Testis (tissue), 3 donors: Measurements from ENCODE around the gene PTER. TPM values are rescaled to one million over a fixed set of nuclear protein-coding genes. Genes with fewer than 3 reads are reported as not detected.

Source experiments
- DNase-seq: peaks from one replicate; pipeline ENCODE4 v3.0.0-alpha.2; 2019
- H3K27ac ChIP-seq, 2 donors: fragments of 200-600 bp; sonication (generic); one replicate each; pipeline ENCODE4 v1.5.1; 2019
- H3K27me3 ChIP-seq: fragments of 200-600 bp; sonication (generic); one replicate; pipeline ENCODE4 v1.5.1; 2019
- H3K36me3 ChIP-seq: fragments of 200-600 bp; sonication (generic); one replicate; pipeline ENCODE4 v1.5.1; 2017; ENCODE audit warnings: low read depth; ENCODE audit errors: missing control alignments
- H3K4me1 ChIP-seq: fragments of 200-600 bp; sonication (generic); one replicate; pipeline ENCODE4 v1.5.1; 2019
- H3K4me3 ChIP-seq, 2 donors: fragments of 200-600 bp; sonication (generic); one replicate each; pipeline ENCODE4 v1.5.1; 2017 to 2019
- H3K9me3 ChIP-seq: fragments of 200-600 bp; sonication (generic); one replicate; pipeline ENCODE4 v1.5.1; 2017
- CTCF ChIP-seq, 3 experiments: fragments of 450-650 bp in 2 of 3; fragments of 200-600 bp in 1 of 3; sonication (generic) in 1 of 3; IDR thresholded peaks; one replicate each; pipeline ENCODE4 v1.5.1; 2016 to 2019; ENCODE audit warnings: antibody characterized with exemption in 3 of 3, mild to moderate bottlenecking in 2 of 3, moderate library complexity in 1 of 3
- POLR2A ChIP-seq: fragments of 450-650 bp; IDR thresholded peaks from one replicate; pipeline ENCODE4 v1.6.1; 2017; ENCODE audit warnings: antibody characterized with exemption, mild to moderate bottlenecking, moderate library complexity
- WGBS, 2 donors: methylation state at CpG; one replicate each; pipeline ENCODE4 v1.1.5; 2018; 5-methylcytosine and 5-hydroxymethylcytosine counted together
- intact Hi-C: fragments of 100-400 bp; cut with DNase I; formaldehyde crosslinking; loops from one replicate; pipeline ENCODE4 v1.15.1; 2023; ENCODE audit warnings: low total_unique reads
- polyA plus RNA-seq: library from polyadenylated mRNA; stranded (reverse); fragments of 350-450 nt; fragmentation: Illumina TruSeq; extraction: RNeasy Lipid Tissue Mini Kit (QIAGEN cat#74804); gene quantifications from one replicate; pipeline ENCODE4 v1.2.3, GENCODE V29; 2014; ENCODE audit warnings: low read depth, low replicate concordance; ENCODE audit not compliant: insufficient read depth
- small RNA-seq, 2 donors: library from RNA; depleted of rRNA; stranded (forward); fragments of <200 nt; gene quantifications; one replicate each; pipeline ENCODE3, GENCODE V24; 2016
- total RNA-seq, 2 donors: library from RNA; depleted of rRNA; stranded (reverse); fragments of >200 nt; gene quantifications; one replicate each; pipeline ENCODE4 v1.2.3, GENCODE V29; 2016

PTER gene
- total and polyA plus RNA-seq, 3 donors from 2014 or later, result 3.7 to 5.8 (median 4.2) TPM

- Histone ChIP-seq H3K4me1 (no peaks in the 10 kb centered on the region), H3K36me3 (no peaks in the 10 kb centered on the region), H3K9me3 (no peaks in the 10 kb centered on the region), H3K4me3 (no peak overlapping the region), H3K27ac (no peak overlapping the region), H3K27me3 (no peaks in the 10 kb centered on the region)
- intact Hi-C loops, result no loop called here
- DNase-seq, result no peak
- TF ChIP-seq CTCF (IDR thresholded peaks at IDR 0.05) (no peak), POLR2A (no peak)
- WGBS, 2 donors, result 78 to 81% methylated on average over 4 of the region's 4 CpGs
These were observed 111.2 kb downstream of the PTER start for GRCh38 chr10:16547973-16548372.

- Histone ChIP-seq H3K9me3 (no peaks in the 10 kb centered on the region), H3K4me3 (no peak overlapping the region), H3K27me3 (no peaks in the 10 kb centered on the region), H3K36me3 (no peaks in the 10 kb centered on the region), H3K27ac (no peak overlapping the region), H3K4me1 (no peaks in the 10 kb centered on the region)
- TF ChIP-seq CTCF (IDR thresholded peaks at IDR 0.05), result no peak
- no peak for TF ChIP-seq POLR2A
- no peak for DNase-seq
- intact Hi-C loops, result no loop called here
- 81 to 90% methylated on average over 5 of the region's 5 CpGs for WGBS, 2 donors
These were observed 122.5 kb downstream of the PTER start for GRCh38 chr10:16559236-16559773.

- Histone ChIP-seq H3K4me3 (no peak overlapping the region), H3K9me3 (no peaks in the 10 kb centered on the region), H3K36me3 (no peaks in the 10 kb centered on the region), H3K27ac (no peak overlapping the region), H3K27me3 (no peaks in the 10 kb centered on the region), H3K4me1 (no peaks in the 10 kb centered on the region)
- TF ChIP-seq CTCF (IDR thresholded peaks at IDR 0.05) (no peak), POLR2A (no peak)
- intact Hi-C loops, result no loop called here
- 85 to 89% methylated on average over 6 of the region's 6 CpGs for WGBS, 2 donors
- no peak for DNase-seq
These were observed 126.1 kb downstream of the PTER start for GRCh38 chr10:16562891-16563290.

Small RNAs within 50 kb of the gene (small RNA-seq; reads per million reads assigned to genes)
- 0 reads per million in 2 donors for gene RNU2-18P

Other genes starting within 250 kb of the PTER start
- under 1 TPM; 0.16 to 0.25 TPM for gene C1QL3, start 84.9 kb downstream of the PTER start, total RNA-seq
- gene C1QL3, start 84.9 kb downstream of the PTER start, polyA plus RNA-seq, result not detected